NCI-H2029 (cell line): ENCODE data around the gene HSFX3.
"Not testable (repeated sequence)": the region's sequence is repeated elsewhere in the genome, so short reads cannot be mapped to it uniquely, and the experiment has no call there.

Experiments
- DNase-seq: peaks from one replicate; lab custom pipeline; 2025; lab: John Stamatoyannopoulos, UW

HSFX3 gene, protein sequence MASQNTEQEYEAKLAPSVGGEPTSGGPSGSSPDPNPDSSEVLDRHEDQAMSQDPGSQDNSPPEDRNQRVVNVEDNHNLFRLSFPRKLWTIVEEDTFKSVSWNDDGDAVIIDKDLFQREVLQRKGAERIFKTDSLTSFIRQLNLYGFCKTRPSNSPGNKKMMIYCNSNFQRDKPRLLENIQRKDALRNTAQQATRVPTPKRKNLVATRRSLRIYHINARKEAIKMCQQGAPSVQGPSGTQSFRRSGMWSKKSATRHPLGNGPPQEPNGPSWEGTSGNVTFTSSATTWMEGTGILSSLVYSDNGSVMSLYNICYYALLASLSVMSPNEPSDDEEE

GRCh38 chrX:149549701-149550100 is at the start of gene HSFX3:
Gene HSFX3, minus strand, starts transcription at chrX:149549924. Its CDS starts 72 bp downstream, at chrX:149549852.
- not testable (repeated sequence) for DNase-seq

- DNase-seq: not testable (repeated sequence)
Observed at GRCh38 chrX:149598603-149599002, 48.9 kb upstream of the HSFX3 start.

DNA sequence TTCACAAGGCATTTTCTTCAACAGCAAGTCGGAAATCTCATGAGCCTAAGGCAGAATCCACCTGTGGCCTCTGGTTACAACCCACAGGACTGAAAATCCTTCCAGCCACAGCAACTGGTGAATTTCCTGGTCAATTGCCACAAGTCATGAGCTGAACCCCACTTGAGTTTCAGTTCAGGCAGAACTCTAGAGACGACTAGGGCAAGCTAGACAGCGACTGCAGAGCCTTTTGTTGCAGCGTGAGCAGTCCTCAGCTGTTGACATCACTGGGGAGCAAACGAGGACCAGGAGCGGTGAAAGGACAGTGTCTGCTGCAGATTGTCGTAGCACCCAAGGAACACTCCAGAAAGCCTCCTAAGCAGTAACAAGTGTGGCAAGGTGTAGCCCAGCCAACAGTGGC is 46.2 kb upstream of the HSFX3 start:
- DNase-seq: not testable (repeated sequence)

DNA sequence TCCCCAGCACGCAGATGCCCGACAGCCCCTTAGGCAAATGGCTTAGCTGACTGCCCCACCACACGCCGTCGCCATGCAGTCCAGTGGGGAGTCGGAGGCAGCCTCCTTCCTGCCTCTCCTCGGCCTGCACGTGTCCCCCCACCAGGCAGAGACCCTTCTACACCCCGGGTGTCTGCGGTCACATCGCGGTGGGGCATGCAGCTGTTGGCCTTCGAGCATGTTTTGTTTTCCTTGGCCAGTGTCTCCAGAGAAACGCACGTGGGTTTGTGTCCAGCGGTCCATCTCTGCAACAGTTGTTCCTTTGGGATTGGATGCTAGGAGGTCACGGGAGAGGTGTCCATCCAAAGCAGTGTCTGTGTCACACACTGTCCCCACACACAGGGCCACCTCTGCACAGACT is 45.5 kb upstream of the HSFX3 start, which contains the start of gene HSFX2:
TSS of gene HSFX2 (minus strand) at position 101 of the 400 bp plus-strand sequence. CDS start 614 bp downstream, outside the sequence.
- DNase-seq: not testable (repeated sequence)

DNA sequence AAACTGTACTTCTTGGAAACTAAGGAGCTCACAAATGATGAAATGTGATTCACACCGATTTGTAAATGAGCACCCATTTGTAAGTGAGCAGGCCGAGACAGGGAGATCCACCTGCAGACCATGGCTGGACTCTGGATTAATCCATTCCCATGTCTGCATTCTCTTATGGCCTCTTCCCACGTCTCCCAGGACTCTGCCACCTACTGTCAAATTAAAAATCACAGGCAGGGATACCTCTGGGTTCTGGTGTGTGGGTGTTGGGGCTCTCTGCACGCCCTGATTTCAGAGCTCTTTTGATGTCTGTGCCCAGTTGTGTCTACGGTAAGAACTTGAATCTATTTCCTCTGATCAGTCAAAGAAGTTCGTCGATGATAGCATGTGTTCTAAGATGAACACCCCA is 41.3 kb upstream of the HSFX3 start:
- DNase-seq: not testable (repeated sequence)

- DNase-seq: not testable (repeated sequence)
Observed at GRCh38 chrX:149587359-149587758, 37.6 kb upstream of the HSFX3 start, which contains the start of gene MAGEA9B. Gene MAGEA9B, minus strand, starts transcription at chrX:149587459. Its CDS starts 4,280 bp downstream, at chrX:149583179.

GRCh38 chrX:149585631-149586030 is 35.9 kb upstream of the HSFX3 start:
- DNase-seq: not testable (repeated sequence)

GRCh38 chrX:149573456-149573855 is 23.7 kb upstream of the HSFX3 start:
- not testable (repeated sequence) for DNase-seq

DNA sequence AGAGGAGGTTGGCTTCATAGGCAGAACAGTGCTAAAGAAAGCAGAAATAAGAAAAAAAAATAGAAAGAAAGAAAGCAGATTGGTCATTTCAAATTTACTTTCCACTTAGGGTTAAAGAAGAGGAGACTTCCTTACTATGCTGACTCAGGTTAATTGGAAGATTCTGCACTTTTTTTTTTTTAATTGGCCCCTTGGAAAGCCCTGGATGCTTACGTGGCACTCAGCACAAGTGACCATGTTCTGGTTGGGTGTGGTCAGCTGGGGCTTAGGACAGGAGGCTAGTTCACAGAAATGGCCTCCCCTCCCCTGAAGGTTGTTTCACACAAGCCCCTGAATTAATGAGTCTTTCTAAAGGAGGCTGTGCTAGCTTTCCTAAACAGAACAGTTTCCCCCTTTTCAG is 23.0 kb upstream of the HSFX3 start:
- DNase-seq: no peak

- DNase-seq: no peak
Observed at GRCh38 chrX:149571770-149572169, 22.0 kb upstream of the HSFX3 start.

- peak; percentile 1 for DNase-seq
Observed at GRCh38 chrX:149570668-149571067, 20.9 kb upstream of the HSFX3 start.

DNA sequence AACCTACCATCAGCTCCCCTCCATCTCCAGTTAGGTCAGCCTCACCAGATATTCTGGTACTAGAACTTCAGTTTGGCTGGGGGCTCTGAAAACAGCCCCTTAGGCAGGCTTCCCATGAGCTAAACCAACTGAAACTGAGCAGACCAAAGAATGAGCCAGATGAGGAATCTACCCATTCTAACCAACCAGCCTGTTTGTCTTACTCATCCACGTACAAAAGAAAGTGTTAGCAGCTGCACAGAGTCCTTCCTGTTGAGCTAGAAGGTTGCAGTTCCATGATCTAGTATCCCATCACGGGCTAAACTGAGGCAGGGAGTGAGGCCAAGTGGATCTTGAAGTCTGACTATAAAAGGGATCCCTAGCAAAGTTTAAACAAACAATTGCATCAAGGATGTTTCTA is 20.0 kb upstream of the HSFX3 start:
- no peak for DNase-seq

- DNase-seq: peak; percentile 6
Observed at GRCh38 chrX:149568701-149569296, 19.1 kb upstream of the HSFX3 start.

DNA sequence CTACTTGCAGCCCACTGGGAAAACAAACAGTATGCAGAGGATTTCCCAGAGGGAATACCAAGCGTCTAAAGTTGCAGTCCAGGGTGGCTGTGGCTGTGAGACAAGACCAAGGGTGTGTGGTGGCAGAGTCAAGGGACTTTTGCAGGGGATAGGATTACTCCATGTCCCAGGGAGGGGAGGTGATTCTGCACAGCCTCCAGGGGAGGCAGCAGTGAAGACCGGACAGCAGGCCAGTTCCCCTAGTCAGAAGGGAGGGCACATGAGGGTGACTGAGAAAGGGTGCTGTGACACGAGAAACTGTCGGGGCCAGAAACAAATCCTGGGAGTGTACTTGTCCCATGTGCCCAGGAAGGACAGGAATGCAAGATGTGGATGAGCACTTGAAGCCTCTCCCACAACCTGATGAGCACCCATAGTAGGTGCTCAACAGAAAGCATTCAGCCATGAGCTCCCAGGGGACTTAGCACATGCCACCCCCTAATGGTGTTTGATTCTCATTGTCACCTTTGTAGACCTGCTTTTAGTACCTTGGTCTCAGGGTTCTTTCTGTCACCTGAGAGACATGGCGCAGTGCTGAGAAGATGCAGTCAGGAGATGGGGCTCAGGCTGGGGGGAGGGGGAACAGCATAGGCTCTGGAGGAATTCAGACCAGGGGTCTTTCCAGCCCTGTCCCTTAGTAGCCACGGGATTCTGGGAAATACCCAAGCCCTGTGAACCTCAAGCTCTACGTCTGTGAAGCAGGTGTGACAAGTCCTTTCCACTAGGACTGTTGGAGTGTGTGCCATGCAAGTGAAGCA is 18.1 kb upstream of the HSFX3 start:
- DNase-seq: no peak

GRCh38 chrX:149563359-149563758 is 13.6 kb upstream of the HSFX3 start:
- no peak for DNase-seq

DNA sequence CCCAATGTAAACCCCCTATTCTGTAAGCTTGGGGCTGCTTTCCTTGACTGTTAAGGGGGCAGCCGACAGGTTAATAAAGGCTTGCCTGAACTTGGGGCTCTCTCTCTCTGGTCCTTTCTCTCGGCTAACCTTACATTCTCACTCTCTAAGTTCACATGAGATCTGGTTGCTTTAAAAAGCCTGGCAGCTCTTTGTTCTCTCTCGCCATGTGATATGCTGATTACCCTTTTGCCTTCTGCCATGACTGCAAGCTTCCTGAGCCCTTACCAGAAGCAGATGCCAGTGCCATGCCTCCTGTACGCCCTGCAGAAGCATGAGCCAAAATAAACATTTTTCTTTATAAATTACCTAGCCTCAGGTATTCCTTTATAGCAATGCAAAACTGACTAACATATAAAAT is 5.5 kb upstream of the HSFX3 start:
- DNase-seq: not testable (repeated sequence)

GRCh38 chrX:149551939-149552248 is 2.2 kb upstream of the HSFX3 start:
- not testable (repeated sequence) for DNase-seq

- DNase-seq: not testable (repeated sequence)
Observed at GRCh38 chrX:149551245-149551938, 1.7 kb upstream of the HSFX3 start.

DNA sequence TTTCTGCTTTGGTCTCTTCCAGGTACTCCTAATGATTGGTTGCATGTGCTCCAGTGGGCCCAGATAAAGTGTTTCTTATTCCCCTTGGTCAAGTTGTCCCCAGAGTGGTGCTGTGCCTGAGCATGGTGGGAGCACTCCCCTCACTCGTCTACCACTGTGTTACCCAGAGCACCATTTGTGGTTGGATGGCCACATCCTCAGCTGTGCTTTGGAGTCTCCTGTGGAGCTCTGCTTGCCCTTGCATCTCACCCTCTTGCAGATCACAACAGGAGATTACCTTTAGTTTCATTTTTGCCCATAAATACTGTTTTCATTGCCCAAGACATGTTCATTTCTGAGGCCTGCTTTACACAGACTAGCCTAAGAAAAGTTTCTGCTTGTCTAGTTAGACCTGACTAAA is 730 bp upstream of the HSFX3 start:
- not testable (repeated sequence) for DNase-seq

- DNase-seq: not testable (repeated sequence)
Observed at GRCh38 chrX:149547782-149548181, 1.9 kb downstream of the HSFX3 start.

- DNase-seq: not testable (repeated sequence)
Observed at GRCh38 chrX:149546962-149547361, 2.8 kb downstream of the HSFX3 start.
